ENCODE measurements around the gene MIB2.
"Not testable (repeated sequence)": the region's sequence is repeated elsewhere in the genome, so short reads cannot be mapped to it uniquely, and the experiment has no call there.

The MIB2 gene

GRCh38 chr1:1671365-1672119, 56.2 kb downstream of the MIB2 start:
- Mint-ChIP-seq H3K27me3 (no peaks in the 10 kb centered on the region), H3K27ac (peak overlapping the region in 1 of 2 donors; percentile 76), H3K4me1 (peaks cover 5% of the 10 kb centered on the region), H3K9me3 (no peaks in the 10 kb centered on the region), H3K4me3 (no peak overlapping the region)
- ATAC-seq = no peak
- no peak for DNase-seq

GRCh38 chr1:1672181-1672965, 57.1 kb downstream of the MIB2 start:
- Mint-ChIP-seq H3K27me3 (no peaks in the 10 kb centered on the region), H3K4me3 (no peak overlapping the region), H3K4me1 (peaks cover 9% of the 10 kb centered on the region), H3K9me3 (no peaks in the 10 kb centered on the region), H3K27ac (no peak overlapping the region)
- ATAC-seq (no peak), DNase-seq (no peak)

GRCh38 chr1:1674806-1675205, 59.5 kb downstream of the MIB2 start:
- Mint-ChIP-seq H3K4me1 (peaks cover 31% of the 10 kb centered on the region), H3K27ac (peak overlapping the region in 1 of 2 donors; percentile 54)
- not testable (repeated sequence) for H3K4me3 Mint-ChIP-seq, DNase-seq, H3K9me3 Mint-ChIP-seq, H3K27me3 Mint-ChIP-seq, ATAC-seq

- not testable (repeated sequence) for H3K4me3 Mint-ChIP-seq, H3K27me3 Mint-ChIP-seq, H3K9me3 Mint-ChIP-seq, H3K27ac Mint-ChIP-seq, ATAC-seq, DNase-seq
- peaks cover 31% of the 10 kb centered on the region for H3K4me1 Mint-ChIP-seq
These were observed 59.9 kb downstream of the MIB2 start for GRCh38 chr1:1675218-1675617.

GRCh38 chr1:1676087-1676486, 60.8 kb downstream of the MIB2 start:
- H3K27ac Mint-ChIP-seq = not testable (repeated sequence)

GRCh38 chr1:1677718-1678580, 62.6 kb downstream of the MIB2 start:
- ATAC-seq (peak; percentile 68), DNase-seq (peak; percentile 46 to 54)
- peaks cover 31% of the 10 kb centered on the region for H3K4me1 Mint-ChIP-seq

More at GRCh38 chr1:1676087-1676486, 60.8 kb downstream of the MIB2 start:
- not testable (repeated sequence) for H3K9me3 Mint-ChIP-seq, H3K4me3 Mint-ChIP-seq, H3K27me3 Mint-ChIP-seq, DNase-seq
- peaks cover 31% of the 10 kb centered on the region for H3K4me1 Mint-ChIP-seq
- ATAC-seq = peak; percentile 13

GRCh38 chr1:1678581-1679380, 63.5 kb downstream of the MIB2 start:
- Mint-ChIP-seq H3K4me1 (peaks cover 39% of the 10 kb centered on the region), H3K4me3 (peak overlapping the region; percentile 77 to 96), H3K27me3 (no peaks in the 10 kb centered on the region), H3K27ac (peak overlapping the region; percentile 86 to 93), H3K9me3 (no peaks in the 10 kb centered on the region)
- peak; percentile 79 for ATAC-seq
- DNase-seq = peak; percentile 66 to 68

More at GRCh38 chr1:1677718-1678580, 62.6 kb downstream of the MIB2 start:
- H3K4me3 Mint-ChIP-seq = peak overlapping the region; percentile 77 to 96
- H3K27ac Mint-ChIP-seq = peak overlapping the region; percentile 86 to 93
- no peaks in the 10 kb centered on the region for H3K27me3 Mint-ChIP-seq
- H3K9me3 Mint-ChIP-seq = no peaks in the 10 kb centered on the region

All from stimulated activated naive CD8-positive, alpha-beta T cell treated with anti-CD3 and anti-CD28 coated beads, Interleukin-15, amount 100 ng/mL, for 72 hours (primary cell).